Colonic mucosa (tissue), 4 donors: Measurements from ENCODE around the gene MYO16. TPM values are rescaled to one million over a fixed set of nuclear protein-coding genes. Genes with fewer than 3 reads are reported as not detected.

Source experiments
- DNase-seq: peaks from one replicate; pipeline ENCODE4 v3.0.0-alpha.2; 2020
- H3K27ac ChIP-seq: fragments of 200-600 bp; one replicate; pipeline ENCODE4 v1.8.0; 2021
- H3K27me3 ChIP-seq: fragments of 200-600 bp; one replicate; pipeline ENCODE4 v1.8.0; 2021
- H3K36me3 ChIP-seq: fragments of 200-600 bp; one replicate; pipeline ENCODE4 v1.8.0; 2021
- H3K4me1 ChIP-seq: fragments of 200-600 bp; one replicate; pipeline ENCODE4 v1.8.0; 2021; ENCODE audit warnings: mild to moderate bottlenecking
- H3K4me3 ChIP-seq: fragments of 200-600 bp; one replicate; pipeline ENCODE4 v1.8.0; 2021
- H3K9ac ChIP-seq, 2 donors: one replicate each; pipeline ENCODE4 v1.7.0; 2013; ENCODE audit warnings: control low read depth in 2 of 2, low read depth in 2 of 2, low read length in 2 of 2
- H3K9me3 ChIP-seq: fragments of 200-600 bp; one replicate; pipeline ENCODE4 v1.8.0; 2021
- intact Hi-C: fragments of 100-400 bp; cut with DNase I; formaldehyde crosslinking; loops from one replicate; pipeline ENCODE4 v1.14.1; 2022
- total RNA-seq, 2 donors: library from RNA; stranded (reverse); fragmentation: NEBNext Ultra II Directional in 1 of 2; extraction: Animal tissue kit (Norgen Biotek cat#: 25700) in 1 of 2; gene quantifications; one replicate each; pipeline ENCODE4 v1.2.1, GENCODE V29; 2021
- TF ChIP-seq, protein P1 (sequence below): fragments of 200-600 bp; IDR thresholded peaks from one replicate; pipeline ENCODE4 v1.8.0; 2022; ENCODE audit warnings: antibody characterized with exemption, mild to moderate bottlenecking
- donor health status: healthy.
- donor health status: DM: no; HTN: no; CAD: no.
- donor health status: DM: no; HTN: no; CAD: no.

MYO16 gene
- total RNA-seq, 2 donors from 2014 or later: 0.05 TPM; not detected in 1

DNA sequence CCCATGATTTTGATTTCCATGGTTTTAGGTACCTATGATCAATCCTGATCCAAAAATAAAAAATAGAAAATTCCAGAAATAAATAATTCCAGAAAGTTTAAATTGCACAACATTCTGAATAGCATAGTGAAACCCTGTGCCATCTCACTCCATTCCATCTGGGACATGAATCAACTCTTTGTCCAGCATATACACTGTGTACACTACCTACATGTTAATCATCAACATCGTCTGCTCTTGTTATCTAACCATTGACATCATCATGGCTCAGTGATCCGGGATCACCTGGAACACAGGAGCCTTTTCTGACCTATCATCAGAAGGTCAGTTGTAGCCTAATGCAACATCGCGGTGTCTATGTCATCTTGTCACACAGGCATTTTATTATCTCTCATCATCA, 75.6 kb downstream of the MYO16 start:
- no peaks in the 10 kb centered on the region for H3K9me3 ChIP-seq
- H3K27me3 ChIP-seq: no peaks in the 10 kb centered on the region
- intact Hi-C loops: no loop called here

DNA sequence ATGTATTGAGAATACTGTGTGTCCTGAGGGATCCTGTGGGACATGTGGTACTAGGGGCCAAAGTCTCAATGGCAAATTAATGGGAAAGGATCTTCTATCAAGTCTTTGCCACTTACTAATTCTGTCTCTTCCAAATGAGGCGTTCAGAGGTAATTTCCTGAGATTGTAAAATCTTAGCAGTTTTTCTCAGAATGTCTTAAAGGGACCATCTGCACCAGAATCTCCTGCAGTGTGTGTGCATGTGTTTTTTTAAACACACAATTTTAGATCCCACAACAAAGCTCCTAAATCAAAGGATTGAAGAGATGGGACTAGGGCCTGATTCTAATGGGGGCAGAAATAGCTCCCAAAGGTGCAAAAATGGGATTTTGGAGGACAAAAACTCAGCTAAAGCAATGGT, 78.2 kb downstream of the MYO16 start:
- Histone ChIP-seq H3K27me3 (no peaks in the 10 kb centered on the region), H3K4me3 (no peak overlapping the region), H3K4me1 (no peaks in the 10 kb centered on the region), H3K9ac (no peak overlapping the region), H3K9me3 (no peaks in the 10 kb centered on the region), H3K36me3 (no peaks in the 10 kb centered on the region), H3K27ac (no peak overlapping the region)
- no peak for DNase-seq
- intact Hi-C loops: no loop called here
- TF ChIP-seq, protein P1, sequence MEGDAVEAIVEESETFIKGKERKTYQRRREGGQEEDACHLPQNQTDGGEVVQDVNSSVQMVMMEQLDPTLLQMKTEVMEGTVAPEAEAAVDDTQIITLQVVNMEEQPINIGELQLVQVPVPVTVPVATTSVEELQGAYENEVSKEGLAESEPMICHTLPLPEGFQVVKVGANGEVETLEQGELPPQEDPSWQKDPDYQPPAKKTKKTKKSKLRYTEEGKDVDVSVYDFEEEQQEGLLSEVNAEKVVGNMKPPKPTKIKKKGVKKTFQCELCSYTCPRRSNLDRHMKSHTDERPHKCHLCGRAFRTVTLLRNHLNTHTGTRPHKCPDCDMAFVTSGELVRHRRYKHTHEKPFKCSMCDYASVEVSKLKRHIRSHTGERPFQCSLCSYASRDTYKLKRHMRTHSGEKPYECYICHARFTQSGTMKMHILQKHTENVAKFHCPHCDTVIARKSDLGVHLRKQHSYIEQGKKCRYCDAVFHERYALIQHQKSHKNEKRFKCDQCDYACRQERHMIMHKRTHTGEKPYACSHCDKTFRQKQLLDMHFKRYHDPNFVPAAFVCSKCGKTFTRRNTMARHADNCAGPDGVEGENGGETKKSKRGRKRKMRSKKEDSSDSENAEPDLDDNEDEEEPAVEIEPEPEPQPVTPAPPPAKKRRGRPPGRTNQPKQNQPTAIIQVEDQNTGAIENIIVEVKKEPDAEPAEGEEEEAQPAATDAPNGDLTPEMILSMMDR: no peak

More for the DNA sequence above, 75.6 kb downstream of the MYO16 start:
- no peak for DNase-seq
- Histone ChIP-seq H3K4me1 (no peaks in the 10 kb centered on the region), H3K4me3 (no peak overlapping the region), H3K9ac (no peak overlapping the region), H3K27ac (no peak overlapping the region), H3K36me3 (no peaks in the 10 kb centered on the region)
- TF ChIP-seq, protein P1: no peak

DNA sequence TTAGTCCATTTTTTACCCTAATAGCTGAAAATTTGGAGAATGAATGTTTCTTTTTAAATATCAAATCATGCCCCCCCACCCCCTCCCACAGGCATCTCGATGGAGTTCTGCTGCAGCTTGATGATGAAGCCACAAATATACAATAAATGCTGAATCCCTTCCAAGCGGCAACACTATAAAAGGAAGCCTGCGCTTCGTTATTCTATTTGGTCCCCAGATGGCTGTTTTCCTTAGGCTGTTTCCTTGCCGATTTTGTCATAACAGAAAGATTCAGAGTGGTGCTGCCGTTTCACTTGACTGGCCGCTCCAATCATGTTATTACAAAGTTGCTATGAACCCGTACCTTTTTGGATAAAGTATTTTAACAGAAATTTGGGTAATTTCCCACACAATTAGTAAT, 79.5 kb downstream of the MYO16 start:
- H3K4me3 ChIP-seq: no peak overlapping the region
- no peak overlapping the region for H3K27ac ChIP-seq
- DNase-seq: no peak
- H3K9ac ChIP-seq: no peak overlapping the region
- no peaks in the 10 kb centered on the region for H3K9me3 ChIP-seq
- intact Hi-C loops: no loop called here
- TF ChIP-seq, protein P1: no peak
- no peaks in the 10 kb centered on the region for H3K4me1 ChIP-seq
- no peaks in the 10 kb centered on the region for H3K36me3 ChIP-seq
- H3K27me3 ChIP-seq: no peaks in the 10 kb centered on the region

DNA sequence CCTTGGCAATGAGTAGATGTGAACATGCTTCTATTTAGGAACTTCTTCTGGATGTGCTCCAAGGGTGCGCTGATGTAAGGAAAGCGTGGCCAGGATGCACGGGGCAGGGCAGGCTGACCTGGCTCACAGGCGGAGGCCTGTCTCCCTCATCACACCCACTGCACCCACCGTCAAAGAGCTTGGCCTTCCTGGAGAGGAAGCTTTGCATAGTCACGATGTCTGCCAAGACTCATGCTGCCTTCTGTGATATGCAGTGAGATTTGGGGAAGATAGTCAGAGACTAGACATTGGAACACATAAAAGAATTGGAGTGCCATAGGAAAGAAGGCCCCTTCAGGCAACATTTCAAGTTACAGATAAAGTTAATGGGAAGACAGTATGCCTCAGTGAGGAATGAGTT, 82.0 kb downstream of the MYO16 start:
- Histone ChIP-seq H3K27ac (no peak overlapping the region), H3K36me3 (no peaks in the 10 kb centered on the region), H3K27me3 (no peaks in the 10 kb centered on the region), H3K9me3 (no peaks in the 10 kb centered on the region), H3K9ac (no peak overlapping the region), H3K4me1 (no peaks in the 10 kb centered on the region), H3K4me3 (no peak overlapping the region)
- TF ChIP-seq, protein P1: no peak
- intact Hi-C loops: no loop called here
- DNase-seq: no peak

DNA sequence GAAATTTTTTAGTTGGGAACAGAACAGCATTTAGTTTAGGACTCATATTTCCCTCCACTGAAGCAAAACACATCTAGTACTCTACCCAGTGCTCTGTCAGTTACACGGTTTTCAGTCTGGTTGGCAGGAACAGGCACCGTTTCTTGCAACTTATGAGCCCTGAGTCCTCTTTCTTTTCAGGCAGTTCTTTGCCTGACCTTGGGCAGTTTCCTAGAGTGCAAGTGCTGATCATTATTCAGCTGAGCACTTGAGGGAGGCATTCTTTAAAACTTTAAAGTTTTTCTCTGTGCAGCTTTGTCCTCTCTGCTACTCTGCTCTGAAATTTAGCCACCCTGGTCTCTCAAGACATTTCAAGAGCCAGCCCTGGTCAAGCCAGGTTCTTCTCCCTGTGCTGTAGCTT, 96.1 kb downstream of the MYO16 start:
- H3K27ac ChIP-seq: no peak overlapping the region
- no peaks in the 10 kb centered on the region for H3K4me1 ChIP-seq
- H3K36me3 ChIP-seq: no peaks in the 10 kb centered on the region
- H3K9ac ChIP-seq: no peak overlapping the region
- TF ChIP-seq, protein P1: no peak
- no peaks in the 10 kb centered on the region for H3K27me3 ChIP-seq
- intact Hi-C loops: no loop called here
- no peak overlapping the region for H3K4me3 ChIP-seq
- H3K9me3 ChIP-seq: no peaks in the 10 kb centered on the region
- DNase-seq: no peak

DNA sequence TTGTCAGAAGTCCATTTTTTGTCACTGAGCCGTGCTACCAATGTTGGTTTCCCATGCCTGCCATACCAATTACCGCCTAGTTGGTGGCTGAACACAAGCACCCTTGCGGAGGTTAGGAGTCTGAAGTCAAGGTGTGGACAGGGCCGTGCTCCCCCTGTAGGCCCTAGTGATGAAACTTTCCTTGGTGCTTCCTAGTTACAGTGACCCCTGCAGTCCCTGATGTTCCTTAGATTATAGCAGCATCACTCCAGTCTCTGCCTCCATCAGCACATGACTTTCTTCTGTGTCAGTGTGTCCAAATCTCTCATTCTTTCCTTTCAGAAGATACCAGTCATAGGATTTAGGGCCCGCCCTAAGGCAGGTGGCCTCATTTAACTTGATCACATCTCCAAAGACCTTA, 99.0 kb downstream of the MYO16 start:
- intact Hi-C loops: no loop called here
- Histone ChIP-seq H3K4me3 (no peak overlapping the region), H3K36me3 (no peaks in the 10 kb centered on the region), H3K9me3 (no peaks in the 10 kb centered on the region), H3K27ac (no peak overlapping the region), H3K27me3 (no peaks in the 10 kb centered on the region), H3K4me1 (no peaks in the 10 kb centered on the region), H3K9ac (no peak overlapping the region)
- TF ChIP-seq, protein P1: no peak
- DNase-seq: no peak
